HG02852 (cell line): Measurements from ENCODE around the gene NASP.

Source experiments
- ATAC-seq: cut with Tn5 transposase; IDR thresholded peaks from one replicate; pipeline ENCODE4 v1.9.1; 2021; ENCODE audit warnings: mild to moderate bottlenecking, moderate library complexity; ENCODE audit not compliant: unreplicated experiment

NASP gene

GRCh38 chr1:45660336-45660735 is 76.5 kb downstream of the NASP start:
- no peak for ATAC-seq

GRCh38 chr1:45666836-45667235 is 83.0 kb downstream of the NASP start:
- ATAC-seq: no peak

DNA sequence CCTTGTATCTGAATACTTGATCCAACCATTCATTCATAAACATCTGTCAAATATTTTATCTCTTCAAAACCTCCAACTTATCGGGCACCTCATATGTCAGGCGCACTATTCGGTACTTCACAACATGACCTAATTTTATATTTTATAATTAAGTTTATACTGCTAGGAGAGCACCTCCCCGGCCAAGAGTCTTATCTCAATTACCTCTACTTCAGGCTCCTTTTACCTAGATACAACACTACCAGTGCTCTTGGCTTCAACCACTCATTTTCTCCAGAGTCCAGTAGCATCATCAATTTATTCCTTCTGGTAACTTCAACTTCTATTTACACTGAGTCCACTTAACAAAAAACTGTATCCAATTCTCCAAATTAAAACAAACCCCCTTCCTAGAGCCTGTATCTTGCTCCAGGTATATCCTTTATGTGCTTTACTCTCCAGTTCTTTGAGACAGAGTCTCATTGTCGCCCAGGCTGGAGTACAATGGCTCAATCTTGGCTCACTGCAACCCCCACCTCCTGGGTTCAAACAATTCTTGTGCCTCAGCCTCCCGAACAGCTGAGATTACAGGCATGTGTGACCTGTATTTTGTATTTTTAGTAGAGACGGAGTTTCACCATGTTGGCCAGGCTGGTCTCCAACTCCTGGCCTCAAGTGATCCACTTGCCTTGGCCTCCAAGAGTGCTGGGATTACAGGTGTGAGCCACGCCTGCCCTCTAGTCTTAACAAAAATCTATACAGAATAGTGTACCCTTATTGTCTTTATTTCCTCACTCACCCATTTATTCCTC is 83.7 kb downstream of the NASP start:
- no peak for ATAC-seq
